G401 (cell line): ENCODE measurements around the gene CRYBG2. TPM values are rescaled to one million over a fixed set of nuclear protein-coding genes. Genes with fewer than 3 reads are reported as not detected.
"Not testable (repeated sequence)": the region's sequence is repeated elsewhere in the genome, so short reads cannot be mapped to it uniquely, and the experiment has no call there.

Experiments used
- DNase-seq: peaks from one replicate; pipeline ENCODE4 v3.0.0-alpha.2; 2015; ENCODE audit warnings: low spot score
- in situ Hi-C: cut with HindIII; loops from 2 replicates; pipeline ENCODE4 v1.10.0; 2016; ENCODE audit warnings: low sequenced_read_pairs, mixed read lengths
- total RNA-seq: library from RNA; depleted of rRNA; stranded (reverse); fragments of >200 nt; shearing (Covaris generic); gene quantifications from 2 replicates; pipeline ENCODE4 v1.2.3, GENCODE V29; 2014

The CRYBG2 gene
- total RNA-seq, 1 experiment from 2014 or later = 5.5 TPM

- in situ Hi-C loops = no loop called here
- no peak for DNase-seq
These were observed 19.4 kb upstream of the CRYBG2 start for GRCh38 chr1:26373281-26373680.

GRCh38 chr1:26372611-26373010 is 18.7 kb upstream of the CRYBG2 start, which contains the start of gene ZNF683:
TSS of gene ZNF683 (minus strand) at chr1:26372750. CDS start at chr1:26368571, 4,179 bp downstream.
- in situ Hi-C loops, DNase-seq: not testable (repeated sequence)

- in situ Hi-C loops = no loop called here
- no peak for DNase-seq
These were observed 18.1 kb upstream of the CRYBG2 start for GRCh38 chr1:26372039-26372438.

- in situ Hi-C loops = no loop called here
- no peak for DNase-seq
These were observed 16.9 kb upstream of the CRYBG2 start for GRCh38 chr1:26370591-26371382.

- in situ Hi-C loops = no loop called here
These were observed 14.6 kb upstream of the CRYBG2 start for GRCh38 chr1:26368486-26368885.

GRCh38 chr1:26368006-26368405 is 14.1 kb upstream of the CRYBG2 start:
- in situ Hi-C loops = no loop called here
- DNase-seq = no peak

More at GRCh38 chr1:26368486-26368885, 14.6 kb upstream of the CRYBG2 start:
- no peak for DNase-seq

- in situ Hi-C loops = no loop called here
- no peak for DNase-seq
These were observed 13.5 kb upstream of the CRYBG2 start for GRCh38 chr1:26367441-26367840.

- no peak for DNase-seq
- in situ Hi-C loops = no loop called here
These were observed 11.0 kb upstream of the CRYBG2 start for GRCh38 chr1:26364956-26365355.

- DNase-seq = peak; percentile 32
- in situ Hi-C loops = no loop called here
These were observed 9.9 kb upstream of the CRYBG2 start for GRCh38 chr1:26363549-26364448.

- in situ Hi-C loops = no loop called here
- DNase-seq = no peak
These were observed 8.4 kb upstream of the CRYBG2 start for GRCh38 chr1:26362331-26362730.

GRCh38 chr1:26361605-26362122 is 7.7 kb upstream of the CRYBG2 start:
- in situ Hi-C loops = no loop called here
- DNase-seq = no peak

- in situ Hi-C loops = no loop called here
- DNase-seq = no peak
These were observed 7.1 kb upstream of the CRYBG2 start for GRCh38 chr1:26360807-26361604.

- in situ Hi-C loops = no loop called here
- DNase-seq = no peak
These were observed 6.3 kb upstream of the CRYBG2 start for GRCh38 chr1:26359981-26360806.

GRCh38 chr1:26358411-26359384 is 4.8 kb upstream of the CRYBG2 start:
- DNase-seq = no peak
- in situ Hi-C loops = no loop called here

- in situ Hi-C loops = no loop called here
- no peak for DNase-seq
These were observed 3.2 kb upstream of the CRYBG2 start for GRCh38 chr1:26357121-26357602.

GRCh38 chr1:26356106-26356505 is 2.2 kb upstream of the CRYBG2 start:
- no peak for DNase-seq
- in situ Hi-C loops = no loop called here

- in situ Hi-C loops = no loop called here
- no peak for DNase-seq
These were observed 1.0 kb upstream of the CRYBG2 start for GRCh38 chr1:26354972-26355371.
